Subcutaneous adipose tissue (tissue), 4 donors: ENCODE measurements around the gene ZNF441. TPM values are rescaled to one million over a fixed set of nuclear protein-coding genes. Genes with fewer than 3 reads are reported as not detected.

Experiments used
- total RNA-seq, 4 donors: library from RNA; depleted of rRNA; stranded (reverse); fragments of >200 nt; gene quantifications; one replicate each; pipeline ENCODE4 v1.1.0, GENCODE V29; 2016

Gene ZNF441
- total RNA-seq, 4 donors from 2014 or later: 10.0 to 14.9 (median 11.2) TPM

Other genes starting within 250 kb of the ZNF441 start
- gene ECSIT, start 237.9 kb upstream of the ZNF441 start, total RNA-seq: 10 to 100 TPM; 25.3 to 47.6 (median 35.7) TPM
- 1 to 10 TPM; 2.7 to 9.3 (median 5.2) TPM for gene CNN1, start 228.1 kb upstream of the ZNF441 start, total RNA-seq
- gene ELOF1, start 207.8 kb upstream of the ZNF441 start, total RNA-seq: 10 to 100 TPM; 19.9 to 29.2 (median 27.4) TPM
- 100 to 1,000 TPM in 1 of 4 donors, 10 to 100 TPM in 3; 38.2 to 474 (median 69.0) TPM for gene ACP5, start 189.4 kb upstream of the ZNF441 start, total RNA-seq
- 10 to 100 TPM in 3 of 4 donors, 1 to 10 TPM in 1; 6.2 to 10.8 (median 10.4) TPM for gene ZNF627, start 169.5 kb upstream of the ZNF441 start, total RNA-seq
- gene ZNF823, start 28.1 kb upstream of the ZNF441 start, total RNA-seq: 1 to 10 TPM; 6.4 to 9.3 (median 8.2) TPM
- 1 to 10 TPM; 1.3 to 2.2 (median 1.7) TPM for gene ZNF491, start 31.5 kb downstream of the ZNF441 start, total RNA-seq
- 10 to 100 TPM in 2 of 4 donors, 1 to 10 TPM in 2; 8.4 to 12.2 (median 10.3) TPM for gene ZNF440, start 47.3 kb downstream of the ZNF441 start, total RNA-seq
- gene ZNF439, start 81.7 kb downstream of the ZNF441 start, total RNA-seq: 1 to 10 TPM; 3.8 to 7.7 (median 4.6) TPM
- gene ZNF69, start 120.8 kb downstream of the ZNF441 start, total RNA-seq: 10 to 100 TPM; 10.3 to 23.5 (median 11.8) TPM
- gene ZNF700, start 158.1 kb downstream of the ZNF441 start, total RNA-seq: 10 to 100 TPM; 17.8 to 23.9 (median 19.4) TPM
- gene ZNF763, start 198.0 kb downstream of the ZNF441 start, total RNA-seq: 1 to 10 TPM; 3.2 to 7.5 (median 4.6) TPM